GM12892 (cell line): ENCODE measurements around the gene CAMKMT.

Experiments used
- POLR2A ChIP-seq: IDR thresholded peaks from 2 replicates; pipeline ENCODE4 v1.6.1; 2011; ENCODE audit warnings: low read depth, low read length, control low read depth
- POLR2AphosphoS5 ChIP-seq: IDR thresholded peaks from 2 replicates; pipeline ENCODE4 v1.6.1; 2011; ENCODE audit warnings: low read depth, low read length, control low read depth
- TAF1 ChIP-seq: IDR thresholded peaks from 2 replicates; pipeline ENCODE4 v1.6.1; 2011; ENCODE audit warnings: low read depth, mild to moderate bottlenecking, control low read depth, low read length, borderline replicate concordance

- TF ChIP-seq POLR2AphosphoS5 (no peak), POLR2A (no peak), TAF1 (no peak)
Observed at GRCh38 chr2:44810892-44811530, 449.3 kb downstream of the CAMKMT start.
